ENCODE measurements around the gene KCNK17. TPM values are rescaled to one million over a fixed set of nuclear protein-coding genes. Genes with fewer than 3 reads are reported as not detected.

KCNK17 gene
- total RNA-seq, 1 donor from 2014 or later, result not detected

DNA sequence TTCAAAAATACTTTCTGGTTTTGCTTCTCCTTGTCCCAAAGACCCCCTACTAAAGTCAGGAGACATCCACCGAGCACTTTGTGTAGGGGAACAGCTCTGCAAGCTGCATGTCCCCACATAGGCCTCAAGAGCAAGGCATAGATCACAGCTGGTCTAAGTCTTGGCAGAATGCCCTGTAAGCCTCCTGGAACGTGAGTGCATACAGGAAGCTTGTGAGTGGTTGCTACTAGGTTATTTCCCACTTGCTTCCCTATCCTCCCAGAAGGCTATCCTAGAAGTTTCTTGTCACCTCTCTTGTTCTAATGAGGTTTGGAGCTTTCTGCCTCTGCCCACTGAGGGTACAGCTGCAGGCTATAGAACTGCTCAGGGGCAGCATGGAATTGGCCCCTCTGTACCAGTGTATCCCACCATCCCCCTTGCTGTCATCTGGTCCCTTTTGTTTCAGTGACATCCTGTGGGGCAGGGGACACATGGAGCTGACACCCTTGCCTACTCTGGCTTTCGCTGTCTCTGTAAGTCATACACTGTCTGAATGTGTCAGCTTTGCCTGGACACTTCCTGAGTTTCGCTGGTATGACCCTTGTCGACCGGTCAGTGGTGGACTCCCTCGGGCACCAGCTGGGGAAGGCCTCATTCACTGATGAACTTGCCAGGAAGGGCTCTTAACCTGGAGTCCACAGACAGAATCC is 43.9 kb upstream of the KCNK17 start:
- H3K27me3 Mint-ChIP-seq (ENCODE audit: unreplicated experiment), result peaks cover 2% of the 10 kb centered on the region
- no peak overlapping the region for H3K27ac Mint-ChIP-seq (ENCODE audit: unreplicated experiment)
- no peak for DNase-seq (ENCODE audit: extremely low spot score, unreplicated experiment)
- H3K4me1 Mint-ChIP-seq (ENCODE audit: unreplicated experiment), result peaks cover 5% of the 10 kb centered on the region
- no peaks in the 10 kb centered on the region for H3K36me3 Mint-ChIP-seq (ENCODE audit: unreplicated experiment)
- TF ChIP-seq, protein P1, sequence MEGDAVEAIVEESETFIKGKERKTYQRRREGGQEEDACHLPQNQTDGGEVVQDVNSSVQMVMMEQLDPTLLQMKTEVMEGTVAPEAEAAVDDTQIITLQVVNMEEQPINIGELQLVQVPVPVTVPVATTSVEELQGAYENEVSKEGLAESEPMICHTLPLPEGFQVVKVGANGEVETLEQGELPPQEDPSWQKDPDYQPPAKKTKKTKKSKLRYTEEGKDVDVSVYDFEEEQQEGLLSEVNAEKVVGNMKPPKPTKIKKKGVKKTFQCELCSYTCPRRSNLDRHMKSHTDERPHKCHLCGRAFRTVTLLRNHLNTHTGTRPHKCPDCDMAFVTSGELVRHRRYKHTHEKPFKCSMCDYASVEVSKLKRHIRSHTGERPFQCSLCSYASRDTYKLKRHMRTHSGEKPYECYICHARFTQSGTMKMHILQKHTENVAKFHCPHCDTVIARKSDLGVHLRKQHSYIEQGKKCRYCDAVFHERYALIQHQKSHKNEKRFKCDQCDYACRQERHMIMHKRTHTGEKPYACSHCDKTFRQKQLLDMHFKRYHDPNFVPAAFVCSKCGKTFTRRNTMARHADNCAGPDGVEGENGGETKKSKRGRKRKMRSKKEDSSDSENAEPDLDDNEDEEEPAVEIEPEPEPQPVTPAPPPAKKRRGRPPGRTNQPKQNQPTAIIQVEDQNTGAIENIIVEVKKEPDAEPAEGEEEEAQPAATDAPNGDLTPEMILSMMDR (IDR thresholded peaks at IDR 0.05), result no peak
- H3K4me3 Mint-ChIP-seq (ENCODE audit: unreplicated experiment), result no peak overlapping the region
- H3K9me3 Mint-ChIP-seq (ENCODE audit: unreplicated experiment), result no peaks in the 10 kb centered on the region

DNA sequence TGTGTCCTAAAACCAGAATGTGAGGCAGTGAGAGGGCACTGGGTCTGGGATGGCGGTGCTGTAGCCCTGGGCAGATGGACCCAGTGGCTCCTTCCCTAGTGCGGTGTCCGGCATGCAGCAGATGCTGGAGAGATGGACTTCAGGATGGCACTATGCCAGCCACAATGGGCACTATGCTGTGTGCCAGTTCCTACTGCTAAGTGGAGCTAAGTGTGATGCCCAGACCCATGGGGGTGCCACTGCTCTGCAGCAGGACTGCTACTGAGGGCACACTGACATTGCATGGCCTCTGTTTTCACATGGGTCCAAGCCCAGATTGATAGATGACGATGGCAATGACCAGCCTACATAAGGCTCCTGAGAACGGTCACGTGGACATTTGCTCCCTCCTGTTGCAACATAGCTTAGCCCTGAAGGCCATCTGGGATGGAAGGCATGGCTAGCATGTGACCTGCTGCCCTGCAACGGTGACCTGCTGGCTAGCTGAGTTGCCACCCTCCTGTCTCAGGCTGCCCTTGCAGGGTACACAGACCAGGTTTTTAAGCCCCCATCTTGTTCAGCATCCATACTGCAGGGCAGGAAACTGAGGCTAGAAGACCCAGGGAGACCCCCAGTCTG is 39.6 kb upstream of the KCNK17 start:
- Mint-ChIP-seq H3K36me3 (ENCODE audit: unreplicated experiment) (no peaks in the 10 kb centered on the region), H3K9me3 (ENCODE audit: unreplicated experiment) (no peaks in the 10 kb centered on the region), H3K4me1 (ENCODE audit: unreplicated experiment) (peaks cover 3% of the 10 kb centered on the region), H3K27me3 (ENCODE audit: unreplicated experiment) (peaks cover 12% of the 10 kb centered on the region), H3K27ac (ENCODE audit: unreplicated experiment) (no peak overlapping the region), H3K4me3 (ENCODE audit: unreplicated experiment) (no peak overlapping the region)
- DNase-seq (ENCODE audit: extremely low spot score, unreplicated experiment), result no peak
- TF ChIP-seq, protein P1 (IDR thresholded peaks at IDR 0.05), result no peak

DNA sequence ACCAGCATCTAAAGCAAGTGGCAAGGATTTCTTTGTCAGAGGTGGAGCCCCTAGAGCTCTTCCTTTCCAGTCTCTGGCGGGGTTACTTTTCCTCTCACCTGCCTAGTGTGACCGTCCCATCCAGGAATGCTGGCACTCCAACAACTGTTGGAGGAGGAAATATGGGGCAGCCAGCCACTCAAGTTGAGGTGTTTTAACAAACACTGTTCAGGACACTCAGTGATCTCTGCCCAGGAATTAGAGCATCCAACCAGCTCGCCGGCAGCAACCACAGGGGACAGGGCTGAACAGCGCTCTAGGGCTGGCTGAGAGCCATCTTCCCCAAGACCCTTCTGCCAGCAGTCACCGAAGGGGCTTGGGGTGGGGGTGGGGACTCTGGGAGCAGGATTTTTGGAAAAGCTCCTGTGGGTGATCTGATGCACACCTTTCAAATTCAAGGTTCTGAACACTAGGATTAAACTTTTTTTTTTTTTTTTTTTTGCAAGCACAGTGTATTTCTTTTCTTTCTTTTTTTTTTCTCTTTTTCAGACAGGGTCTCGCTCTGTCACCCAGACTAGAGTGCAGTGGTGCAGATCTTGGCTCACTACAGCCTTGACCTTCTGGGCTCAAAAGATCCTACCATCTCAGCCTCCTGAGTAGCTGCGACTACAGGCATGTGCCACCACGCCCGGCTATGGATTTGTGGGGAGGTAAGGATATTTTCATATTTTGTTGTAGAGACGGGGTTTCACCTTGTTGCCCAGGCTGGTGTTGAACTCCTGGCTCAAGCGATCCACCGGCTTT is 36.7 kb upstream of the KCNK17 start:
- no peak for DNase-seq (ENCODE audit: extremely low spot score, unreplicated experiment)
- peaks cover 12% of the 10 kb centered on the region for H3K27me3 Mint-ChIP-seq (ENCODE audit: unreplicated experiment)

DNA sequence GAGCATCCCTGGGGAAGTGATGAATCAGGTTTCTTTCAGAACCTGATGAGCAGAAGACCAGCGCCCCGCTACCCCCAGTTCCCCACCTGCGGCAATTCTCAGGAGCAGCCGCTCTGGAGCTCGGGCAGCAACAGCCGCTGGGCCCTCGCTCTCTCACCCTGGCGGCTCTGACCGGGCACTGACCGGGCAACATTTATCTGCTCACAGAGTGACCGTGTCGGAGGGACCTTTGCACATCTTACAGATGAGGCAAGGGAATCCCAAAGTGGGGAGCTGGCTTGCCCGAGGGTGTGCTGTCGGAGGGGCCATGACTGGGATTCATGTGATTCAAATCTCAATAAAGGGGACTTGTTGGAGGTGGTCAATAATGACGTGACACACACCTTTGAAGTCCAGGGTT is 34.5 kb upstream of the KCNK17 start:
- no peaks in the 10 kb centered on the region for H3K36me3 Mint-ChIP-seq (ENCODE audit: unreplicated experiment)
- DNase-seq (ENCODE audit: extremely low spot score, unreplicated experiment), result no peak
- no peaks in the 10 kb centered on the region for H3K9me3 Mint-ChIP-seq (ENCODE audit: unreplicated experiment)
- TF ChIP-seq, protein P1 (IDR thresholded peaks at IDR 0.05), result no peak
- peaks cover 9% of the 10 kb centered on the region for H3K4me1 Mint-ChIP-seq (ENCODE audit: unreplicated experiment)
- H3K4me3 Mint-ChIP-seq (ENCODE audit: unreplicated experiment), result no peak overlapping the region
- no peak overlapping the region for H3K27ac Mint-ChIP-seq (ENCODE audit: unreplicated experiment)
- peaks cover 12% of the 10 kb centered on the region for H3K27me3 Mint-ChIP-seq (ENCODE audit: unreplicated experiment)

More for the DNA sequence above, 36.7 kb upstream of the KCNK17 start:
- Mint-ChIP-seq H3K4me1 (ENCODE audit: unreplicated experiment) (no peaks in the 10 kb centered on the region), H3K9me3 (ENCODE audit: unreplicated experiment) (no peaks in the 10 kb centered on the region), H3K36me3 (ENCODE audit: unreplicated experiment) (no peaks in the 10 kb centered on the region), H3K27ac (ENCODE audit: unreplicated experiment) (no peak overlapping the region), H3K4me3 (ENCODE audit: unreplicated experiment) (no peak overlapping the region)
- TF ChIP-seq, protein P1 (IDR thresholded peaks at IDR 0.05), result no peak

Data from osteocyte (in vitro differentiated cells).